ENCODE results near the gene TSPAN3.

Gene TSPAN3

DNA sequence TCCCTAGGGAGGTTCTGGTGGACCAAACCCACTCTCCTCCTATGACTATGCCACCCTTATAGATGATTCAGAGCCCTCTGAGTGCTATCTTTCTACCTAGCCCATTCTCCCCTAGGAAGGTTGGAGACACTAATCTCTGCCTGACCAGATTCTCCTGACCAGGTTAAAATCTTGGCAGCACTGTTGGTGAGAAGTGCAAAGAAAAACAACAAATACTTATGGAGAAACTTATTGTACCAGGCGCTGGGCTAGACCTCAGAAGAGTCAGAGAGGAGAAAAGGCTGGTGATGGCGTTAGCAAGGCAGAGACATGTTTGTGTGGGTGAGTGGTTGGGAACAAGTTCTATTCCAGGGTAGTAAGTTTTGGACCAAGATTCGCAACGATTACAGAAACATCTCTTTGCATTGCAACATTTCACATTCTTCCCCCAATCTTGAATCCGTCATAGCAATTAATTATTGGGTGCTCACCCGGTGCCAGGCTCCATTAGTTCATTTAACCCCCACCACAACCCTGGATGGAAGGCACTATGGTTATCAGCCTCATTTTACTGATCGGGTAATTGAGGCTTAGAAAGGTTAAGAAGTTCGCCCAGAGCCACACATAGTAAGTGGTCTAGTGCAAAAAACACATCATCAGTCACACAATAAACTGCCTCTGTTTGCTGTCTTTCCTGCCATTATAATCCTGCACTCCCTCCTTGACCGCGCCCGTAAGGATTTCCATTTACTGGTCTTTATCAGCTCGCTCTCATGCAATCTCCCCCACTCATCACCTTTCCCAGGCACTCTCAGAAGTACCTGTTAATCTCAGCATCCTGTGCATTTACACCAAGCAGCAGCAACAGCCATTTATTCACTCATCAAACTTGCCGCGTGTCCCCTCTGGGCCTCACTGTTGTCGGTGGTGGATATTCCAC is 655 bp upstream of the TSPAN3 start:
- H3K27me3 Mint-ChIP-seq: peaks cover 2% of the 10 kb centered on the region
- peak overlapping the region; percentile 87 for H3K27ac Mint-ChIP-seq
- peaks cover 41% of the 10 kb centered on the region for H3K4me1 Mint-ChIP-seq (ENCODE audit: low read depth)
- intact Hi-C loops (cut with micrococcal nuclease): no loop called here
- peaks cover 6% of the 10 kb centered on the region for H3K36me3 Mint-ChIP-seq (ENCODE audit: low read depth)
- no peaks in the 10 kb centered on the region for H3K9me3 Mint-ChIP-seq
- peak overlapping the region; percentile 72 for H3K4me3 Mint-ChIP-seq

DNA sequence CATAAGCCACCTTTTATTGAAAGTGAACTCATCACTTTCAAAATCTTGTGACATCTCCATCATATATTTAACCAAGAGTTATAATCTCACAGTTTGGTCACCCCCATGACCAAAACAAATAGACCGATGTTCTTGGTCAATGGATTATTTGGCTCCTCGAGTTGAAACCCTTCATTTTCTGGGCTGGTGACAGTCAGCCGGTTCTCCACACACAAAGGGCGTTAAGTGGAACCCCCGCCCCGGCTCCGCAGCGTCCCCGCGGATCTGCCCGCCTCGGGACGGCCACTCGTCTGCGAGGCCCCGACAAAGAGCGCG is 772 bp downstream of the TSPAN3 start:
- peaks cover 6% of the 10 kb centered on the region for H3K36me3 Mint-ChIP-seq (ENCODE audit: low read depth)
- H3K4me1 Mint-ChIP-seq (ENCODE audit: low read depth): peaks cover 45% of the 10 kb centered on the region
- H3K4me3 Mint-ChIP-seq: peak overlapping the region; percentile 89
- intact Hi-C loops (cut with micrococcal nuclease): no loop called here
- H3K27ac Mint-ChIP-seq: peak overlapping the region; percentile 87
- H3K27me3 Mint-ChIP-seq: peaks cover 2% of the 10 kb centered on the region
- H3K9me3 Mint-ChIP-seq: no peaks in the 10 kb centered on the region

DNA sequence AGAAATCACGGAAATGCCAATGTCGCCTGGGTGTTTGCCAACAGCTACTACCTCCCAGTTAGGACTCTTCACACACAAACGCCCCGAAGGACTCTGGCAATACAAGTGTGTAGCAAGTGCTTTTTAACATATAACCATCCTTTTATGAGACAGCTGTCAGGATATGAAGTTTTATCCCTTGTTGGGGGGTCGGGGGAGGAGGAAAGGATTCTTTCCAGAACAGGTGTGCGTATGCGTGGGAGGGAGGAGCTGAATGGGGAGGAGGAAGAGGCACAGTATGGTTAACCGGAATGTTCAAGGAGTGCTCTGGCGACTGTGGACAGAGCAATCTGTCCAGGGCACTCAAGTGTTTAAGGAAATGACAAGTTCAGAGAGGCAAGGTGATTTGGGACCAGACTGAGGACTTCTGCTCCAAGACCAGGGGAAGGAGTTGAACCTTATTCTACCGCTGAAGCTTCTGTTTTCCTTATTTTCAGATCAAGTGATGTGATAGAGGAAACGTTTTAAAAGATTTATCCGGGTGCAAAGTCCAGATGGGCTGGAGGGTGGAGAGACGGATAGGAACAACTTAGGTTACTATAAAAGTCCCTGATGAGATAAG is 1.3 kb downstream of the TSPAN3 start:
- Mint-ChIP-seq H3K36me3 (ENCODE audit: low read depth) (peaks cover 6% of the 10 kb centered on the region), H3K27ac (peak overlapping the region; percentile 87), H3K4me3 (peak overlapping the region; percentile 75), H3K4me1 (ENCODE audit: low read depth) (peaks cover 51% of the 10 kb centered on the region), H3K9me3 (no peaks in the 10 kb centered on the region), H3K27me3 (no peaks in the 10 kb centered on the region)
- intact Hi-C loops (cut with micrococcal nuclease): no loop called here

DNA sequence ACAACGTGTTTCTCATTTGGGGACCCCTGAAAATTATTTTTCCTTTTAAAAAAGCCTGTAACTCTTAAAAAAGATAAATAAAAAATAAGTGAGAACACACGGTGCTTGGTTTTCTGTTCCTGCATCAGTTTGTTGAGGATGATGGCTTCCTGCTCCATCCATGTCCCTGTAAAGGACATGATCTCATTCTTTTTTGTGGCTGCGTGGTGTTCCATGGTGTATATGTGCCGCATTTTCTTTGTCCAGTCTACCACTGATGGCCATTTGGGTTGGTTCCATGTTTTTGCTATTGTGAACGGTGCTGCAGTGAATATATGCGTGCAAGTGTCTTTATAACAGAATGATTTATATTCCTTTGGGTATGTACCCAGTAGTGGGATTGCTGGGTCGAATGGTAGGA is 2.3 kb downstream of the TSPAN3 start:
- no peak overlapping the region for H3K27ac Mint-ChIP-seq
- peaks cover 57% of the 10 kb centered on the region for H3K4me1 Mint-ChIP-seq (ENCODE audit: low read depth)
- intact Hi-C loops (cut with micrococcal nuclease): no loop called here
- peaks cover 6% of the 10 kb centered on the region for H3K36me3 Mint-ChIP-seq (ENCODE audit: low read depth)
- no peak overlapping the region for H3K4me3 Mint-ChIP-seq
- no peaks in the 10 kb centered on the region for H3K9me3 Mint-ChIP-seq
- H3K27me3 Mint-ChIP-seq: no peaks in the 10 kb centered on the region

DNA sequence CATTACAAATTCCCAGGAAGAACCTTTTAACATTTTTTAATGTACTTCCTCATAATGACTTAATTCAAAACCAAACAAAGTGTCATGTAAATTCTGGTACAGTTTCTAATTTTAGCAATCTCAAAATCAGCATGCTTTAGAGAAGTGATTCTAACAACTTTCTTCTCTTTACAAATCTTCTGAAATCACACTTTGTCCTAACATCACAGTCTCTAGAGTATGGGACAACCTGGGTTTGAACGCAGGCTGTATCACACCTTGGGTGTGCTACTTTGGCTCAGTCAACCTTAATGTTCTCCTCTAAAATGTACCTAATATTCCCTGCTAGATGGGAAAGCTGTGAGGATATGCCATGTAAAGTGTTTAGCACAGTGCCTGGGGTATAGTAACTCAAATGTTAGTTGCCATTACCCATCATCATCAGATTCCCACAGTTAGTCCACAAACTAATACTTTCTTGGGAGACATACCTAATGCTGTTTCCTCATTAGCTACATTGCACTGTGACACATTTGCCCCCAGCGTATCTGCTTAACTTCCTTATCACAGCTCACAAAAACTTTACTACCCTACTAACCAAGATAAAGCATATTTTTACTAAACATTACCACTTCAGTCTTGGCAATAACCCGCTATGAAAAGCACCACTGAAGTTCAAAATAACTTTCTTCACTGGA is 3.1 kb downstream of the TSPAN3 start:
- no peaks in the 10 kb centered on the region for H3K27me3 Mint-ChIP-seq
- intact Hi-C loops (cut with micrococcal nuclease): no loop called here
- no peaks in the 10 kb centered on the region for H3K9me3 Mint-ChIP-seq
- peaks cover 6% of the 10 kb centered on the region for H3K36me3 Mint-ChIP-seq (ENCODE audit: low read depth)
- peak overlapping the region; percentile 76 for H3K27ac Mint-ChIP-seq
- H3K4me1 Mint-ChIP-seq (ENCODE audit: low read depth): peaks cover 57% of the 10 kb centered on the region
- peak overlapping the region; percentile 6 for H3K4me3 Mint-ChIP-seq

DNA sequence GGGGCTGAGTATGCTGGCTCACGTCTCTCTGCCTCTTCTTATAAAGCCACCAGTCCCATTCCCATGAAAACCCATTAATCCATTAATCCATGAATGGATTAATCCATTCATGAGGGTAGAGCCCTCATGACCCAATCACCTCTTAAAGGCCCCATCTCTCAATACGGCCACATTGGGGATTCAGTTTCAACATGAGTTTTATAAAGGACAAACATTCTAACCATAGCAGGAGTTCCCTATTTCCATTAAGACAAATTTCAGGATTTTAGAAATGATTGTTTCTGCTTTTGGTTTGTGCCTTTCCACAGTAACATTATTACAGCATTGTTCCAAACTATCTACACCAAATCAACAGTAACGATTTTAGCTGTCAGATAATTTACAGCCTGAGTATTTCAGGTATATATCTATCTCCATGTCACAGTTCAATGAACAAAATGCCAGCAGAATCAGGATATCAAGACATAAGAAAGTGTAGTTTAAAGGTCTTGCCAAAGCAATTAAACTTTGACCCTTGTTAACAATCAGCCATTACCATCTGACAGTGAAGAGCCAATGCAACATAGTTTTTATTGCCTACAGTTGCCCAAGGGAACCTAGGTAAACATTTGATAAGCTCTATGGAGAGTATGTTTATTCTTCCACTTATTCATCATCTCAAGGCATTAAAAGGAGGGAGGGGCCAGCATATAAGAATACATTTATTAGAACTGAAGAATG is 3.8 kb downstream of the TSPAN3 start:
- H3K4me3 Mint-ChIP-seq: no peak overlapping the region
- no peaks in the 10 kb centered on the region for H3K27me3 Mint-ChIP-seq
- H3K9me3 Mint-ChIP-seq: no peaks in the 10 kb centered on the region
- peak overlapping the region; percentile 76 for H3K27ac Mint-ChIP-seq
- intact Hi-C loops (cut with micrococcal nuclease): no loop called here
- peaks cover 6% of the 10 kb centered on the region for H3K36me3 Mint-ChIP-seq (ENCODE audit: low read depth)
- peaks cover 59% of the 10 kb centered on the region for H3K4me1 Mint-ChIP-seq (ENCODE audit: low read depth)

DNA sequence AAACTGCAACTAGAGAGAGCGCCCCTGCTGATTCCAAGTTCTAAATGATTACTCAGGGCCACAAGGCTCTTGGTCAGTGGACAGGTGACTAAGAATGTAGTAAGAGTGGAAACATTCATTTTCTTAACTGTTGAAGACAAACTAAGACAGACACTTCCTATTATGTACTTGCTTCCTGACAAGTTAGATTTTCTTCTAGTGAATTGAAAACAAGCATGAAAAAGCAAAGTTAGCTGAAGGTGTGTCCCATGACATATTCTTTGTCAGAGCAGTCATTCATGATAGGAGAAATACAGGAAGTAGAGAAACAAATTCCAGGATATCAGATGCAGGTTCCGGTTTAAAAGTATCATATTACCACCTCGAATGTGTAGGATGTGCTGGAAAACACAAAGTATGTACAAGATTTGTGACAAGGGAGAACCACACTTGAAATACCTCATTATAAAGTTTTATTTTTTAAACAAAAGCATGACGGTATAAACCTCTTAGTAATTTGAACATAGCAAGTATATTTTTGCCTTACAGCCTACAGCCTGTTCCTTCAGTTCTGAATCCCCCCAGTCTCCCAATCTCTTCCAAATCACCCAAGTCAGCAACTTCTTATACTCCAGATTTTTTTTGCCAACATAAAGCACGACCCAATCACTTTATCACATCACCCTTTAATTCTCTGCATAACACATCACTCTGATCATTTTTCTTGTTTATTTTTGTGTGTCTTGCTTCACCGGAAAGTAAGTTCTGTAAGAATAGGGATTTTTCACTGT is 6.2 kb downstream of the TSPAN3 start:
- intact Hi-C loops (cut with micrococcal nuclease): no loop called here
- H3K27me3 Mint-ChIP-seq: no peaks in the 10 kb centered on the region
- H3K4me1 Mint-ChIP-seq (ENCODE audit: low read depth): peaks cover 61% of the 10 kb centered on the region
- no peaks in the 10 kb centered on the region for H3K9me3 Mint-ChIP-seq
- H3K27ac Mint-ChIP-seq: peak overlapping the region; percentile 10
- H3K36me3 Mint-ChIP-seq (ENCODE audit: low read depth): no peaks in the 10 kb centered on the region
- no peak overlapping the region for H3K4me3 Mint-ChIP-seq

DNA sequence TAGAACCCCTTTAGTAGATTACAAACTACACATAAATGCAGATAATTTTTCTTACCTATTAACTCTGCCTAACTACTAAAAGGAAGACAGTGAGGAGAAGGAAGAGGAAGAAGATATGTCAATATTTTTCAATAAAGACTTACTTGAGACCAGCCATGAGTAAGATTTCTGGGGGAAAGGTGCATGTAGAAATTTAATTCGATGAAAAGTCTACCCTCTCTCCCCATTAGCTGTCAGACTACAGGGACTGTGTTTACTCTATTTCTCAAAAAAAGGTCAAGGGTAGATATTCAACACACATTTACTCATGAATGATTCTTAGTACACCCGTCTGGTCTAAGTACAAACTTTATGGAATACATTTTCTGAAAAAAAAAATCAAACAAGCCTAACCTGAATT is 6.8 kb downstream of the TSPAN3 start:
- intact Hi-C loops (cut with micrococcal nuclease): no loop called here
- no peaks in the 10 kb centered on the region for H3K27me3 Mint-ChIP-seq
- H3K4me1 Mint-ChIP-seq (ENCODE audit: low read depth): peaks cover 61% of the 10 kb centered on the region
- no peak overlapping the region for H3K27ac Mint-ChIP-seq
- no peaks in the 10 kb centered on the region for H3K36me3 Mint-ChIP-seq (ENCODE audit: low read depth)
- H3K4me3 Mint-ChIP-seq: no peak overlapping the region
- no peaks in the 10 kb centered on the region for H3K9me3 Mint-ChIP-seq

DNA sequence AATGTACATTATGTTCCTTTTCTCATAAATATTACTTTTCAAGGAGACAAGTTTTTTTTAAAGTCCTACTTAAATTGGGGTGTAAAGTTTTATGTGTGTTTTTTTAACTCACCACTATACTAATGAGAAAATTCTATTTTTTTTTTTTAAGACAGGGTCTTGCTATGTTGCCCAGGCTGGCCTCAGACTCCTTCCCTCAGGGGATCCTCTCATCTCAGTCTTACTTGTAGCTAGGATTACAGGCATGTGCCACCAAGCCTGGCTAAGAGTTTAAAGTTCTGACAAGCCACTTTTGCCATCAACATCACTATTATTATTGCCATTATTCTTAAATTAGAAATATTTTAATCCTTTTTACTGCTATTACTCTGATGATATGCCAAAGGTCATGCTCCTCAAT is 7.7 kb downstream of the TSPAN3 start:
- H3K9me3 Mint-ChIP-seq: no peaks in the 10 kb centered on the region
- intact Hi-C loops (cut with micrococcal nuclease): no loop called here
- no peaks in the 10 kb centered on the region for H3K27me3 Mint-ChIP-seq
- no peak overlapping the region for H3K27ac Mint-ChIP-seq
- H3K36me3 Mint-ChIP-seq (ENCODE audit: low read depth): no peaks in the 10 kb centered on the region
- H3K4me1 Mint-ChIP-seq (ENCODE audit: low read depth): peaks cover 57% of the 10 kb centered on the region
- no peak overlapping the region for H3K4me3 Mint-ChIP-seq

DNA sequence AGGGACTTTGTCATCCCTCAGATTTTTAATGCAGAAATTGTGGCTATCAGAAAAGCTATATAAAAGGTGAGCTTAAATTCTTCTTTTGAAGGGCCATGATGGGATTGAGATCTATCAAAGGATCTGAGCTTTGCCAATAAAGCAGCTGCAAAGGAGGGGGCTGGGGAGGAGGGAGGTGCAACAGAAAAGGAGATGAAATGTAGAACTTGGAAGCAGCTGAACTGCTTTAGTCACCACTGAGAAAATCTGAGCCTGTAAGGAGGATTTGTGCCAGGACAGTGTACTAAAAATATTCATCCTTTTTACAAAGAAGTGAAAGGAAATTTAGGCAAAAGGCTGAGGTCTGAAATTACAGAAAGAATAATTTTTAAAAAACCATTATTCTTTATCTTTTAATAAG is 10.4 kb downstream of the TSPAN3 start:
- H3K27ac Mint-ChIP-seq: no peak overlapping the region
- H3K4me1 Mint-ChIP-seq (ENCODE audit: low read depth): peaks cover 49% of the 10 kb centered on the region
- no peak overlapping the region for H3K4me3 Mint-ChIP-seq
- no peaks in the 10 kb centered on the region for H3K9me3 Mint-ChIP-seq
- H3K27me3 Mint-ChIP-seq: no peaks in the 10 kb centered on the region
- H3K36me3 Mint-ChIP-seq (ENCODE audit: low read depth): no peaks in the 10 kb centered on the region
- intact Hi-C loops (cut with micrococcal nuclease): no loop called here

DNA sequence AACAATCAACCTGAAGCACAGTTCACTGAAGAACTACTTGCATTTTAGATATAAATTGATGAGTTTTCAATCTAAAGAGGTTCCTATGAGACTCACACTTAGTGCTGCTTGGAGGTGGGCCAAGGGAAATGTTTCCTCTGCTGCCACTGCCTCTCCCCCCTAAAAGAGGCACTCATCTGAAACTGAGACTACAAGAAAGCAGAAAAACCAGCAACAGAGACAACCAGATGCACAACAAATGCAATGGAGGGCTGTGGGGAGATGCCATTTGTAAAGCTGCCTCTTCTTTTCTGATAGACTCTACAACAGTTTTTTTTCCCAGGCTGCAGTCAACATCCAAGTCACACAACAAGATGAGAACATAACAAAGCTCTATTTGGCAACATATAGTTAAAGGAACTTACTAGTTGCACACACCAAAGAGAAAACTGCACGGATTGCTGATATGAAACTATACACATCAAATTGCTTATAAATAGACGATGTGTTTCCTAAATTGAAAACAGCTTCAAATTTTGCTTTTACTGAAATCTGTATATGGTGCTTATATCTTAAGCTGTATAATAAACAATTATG is 11.0 kb downstream of the TSPAN3 start:
- Mint-ChIP-seq H3K4me3 (no peak overlapping the region), H3K27me3 (no peaks in the 10 kb centered on the region), H3K9me3 (no peaks in the 10 kb centered on the region), H3K4me1 (ENCODE audit: low read depth) (peaks cover 45% of the 10 kb centered on the region), H3K36me3 (ENCODE audit: low read depth) (no peaks in the 10 kb centered on the region), H3K27ac (no peak overlapping the region)
- intact Hi-C loops (cut with micrococcal nuclease): no loop called here

DNA sequence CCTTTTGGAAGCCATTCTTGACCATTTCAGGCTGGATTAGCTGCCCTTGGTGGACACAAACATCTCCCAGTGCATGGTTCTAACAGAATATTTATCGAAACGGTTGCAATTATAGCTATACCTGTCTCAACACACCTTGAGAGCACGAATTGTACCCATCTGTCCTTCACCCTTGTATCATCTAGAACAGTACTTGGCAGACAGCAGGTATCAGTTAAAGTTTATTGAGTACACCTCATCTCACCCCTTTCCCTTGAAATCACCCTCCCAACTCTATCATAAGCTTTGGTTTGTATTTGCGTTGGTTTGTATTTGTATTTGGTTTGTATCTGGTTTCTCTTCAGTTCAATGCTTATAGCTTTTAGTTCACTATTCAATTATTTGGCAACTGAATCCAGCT is 12.4 kb downstream of the TSPAN3 start:
- intact Hi-C loops (cut with micrococcal nuclease): no loop called here
- no peaks in the 10 kb centered on the region for H3K27me3 Mint-ChIP-seq
- no peaks in the 10 kb centered on the region for H3K9me3 Mint-ChIP-seq
- peaks cover 9% of the 10 kb centered on the region for H3K36me3 Mint-ChIP-seq (ENCODE audit: low read depth)
- H3K27ac Mint-ChIP-seq: no peak overlapping the region
- H3K4me3 Mint-ChIP-seq: no peak overlapping the region
- peaks cover 41% of the 10 kb centered on the region for H3K4me1 Mint-ChIP-seq (ENCODE audit: low read depth)

DNA sequence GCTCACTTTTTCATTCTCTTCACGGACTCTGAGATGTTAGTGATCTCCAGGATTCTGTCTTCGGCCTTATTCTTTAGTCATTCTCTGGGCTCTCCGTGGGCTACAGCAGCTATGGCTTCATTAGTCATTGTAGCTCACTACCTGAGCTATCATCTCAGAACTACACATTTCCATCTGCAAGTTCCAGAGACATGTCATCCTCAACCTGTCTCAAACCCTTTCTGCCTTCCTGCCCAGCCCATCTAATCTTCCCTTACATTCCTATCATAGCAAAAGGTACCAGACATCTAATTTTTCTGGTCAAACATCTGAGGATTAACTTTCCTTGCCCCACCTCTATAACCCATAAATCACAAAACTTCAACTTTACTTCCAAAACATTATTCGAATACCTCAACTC is 13.2 kb downstream of the TSPAN3 start:
- H3K4me3 Mint-ChIP-seq: no peak overlapping the region
- H3K9me3 Mint-ChIP-seq: no peaks in the 10 kb centered on the region
- intact Hi-C loops (cut with micrococcal nuclease): no loop called here
- no peaks in the 10 kb centered on the region for H3K27me3 Mint-ChIP-seq
- peaks cover 41% of the 10 kb centered on the region for H3K4me1 Mint-ChIP-seq (ENCODE audit: low read depth)
- peaks cover 10% of the 10 kb centered on the region for H3K36me3 Mint-ChIP-seq (ENCODE audit: low read depth)
- H3K27ac Mint-ChIP-seq: no peak overlapping the region

Measured in dendritic cell treated with granulocyte-macrophage colony-stimulating factor and Interleukin-4, amounts not matched to agents 40 ng/mL and 50 ng/mL, for 4 days (primary cell).